H1 (cell line): ENCODE measurements around the gene ACYP2. TPM values are rescaled to one million over a fixed set of nuclear protein-coding genes. Genes with fewer than 3 reads are reported as not detected.

Source experiments
- CTCF ChIA-PET: fragments of 300-600 bp; sonication (Branson Sonifier 250); formaldehyde crosslinking; loops from one replicate; lab custom pipeline; 2021; ENCODE audit not compliant: partially characterized antibody; lab: Charles Lee
- POLR2A ChIA-PET: fragments of 300-600 bp; sonication (Branson Sonifier 250); formaldehyde crosslinking; loops from one replicate; lab custom pipeline; 2021; ENCODE audit warnings: inconsistent platforms; ENCODE audit not compliant: partially characterized antibody; lab: Charles Lee
- DNase-seq, 2 experiments: peaks; one replicate each; pipeline versions ENCODE4 v3.0.0 to v3.0.0-alpha.2; 2010 to 2022; ENCODE audit warnings: low spot score in 2 of 2, low read depth in 1 of 2, mixed read lengths in 1 of 2
- FAIRE-seq: peaks from 2 replicates; lab custom pipeline; 2011; peaks lifted over from hg19 to GRCh38; lab: Jason Lieb, UNC
- H2AFZ ChIP-seq: 2 replicates; pipeline ENCODE4 v1.8.1; 2012; ENCODE audit warnings: low read length, inconsistent platforms
- H2AK5ac ChIP-seq: 2 replicates; pipeline ENCODE4 v1.6.1; 2013; ENCODE audit warnings: low read depth, low read length
- H2BK120ac ChIP-seq: replicated peaks from 2 replicates; pipeline ENCODE3; 2013; ENCODE audit warnings: low read depth, low read length, inconsistent platforms
- H2BK12ac ChIP-seq: 2 replicates; pipeline ENCODE4 v1.6.1; 2013; ENCODE audit warnings: low read depth, low read length
- H2BK15ac ChIP-seq: 2 replicates; pipeline ENCODE4 v1.6.1; 2013; ENCODE audit warnings: low read length
- H2BK20ac ChIP-seq: 2 replicates; pipeline ENCODE4 v1.6.1; 2013; ENCODE audit warnings: low read length
- H2BK5ac ChIP-seq: 2 replicates; pipeline ENCODE4 v1.6.1; 2013; ENCODE audit warnings: low read depth, low read length
- H3K14ac ChIP-seq: 2 replicates; pipeline ENCODE4 v1.6.1; 2013; ENCODE audit warnings: inconsistent platforms; ENCODE audit not compliant: insufficient read length
- H3K18ac ChIP-seq: 2 replicates; pipeline ENCODE4 v1.6.1; 2013; ENCODE audit warnings: low read length; ENCODE audit errors: extremely low read depth
- H3K23ac ChIP-seq: 2 replicates; pipeline ENCODE4 v1.6.1; 2013; ENCODE audit warnings: inconsistent platforms; ENCODE audit not compliant: insufficient read length
- H3K23me2 ChIP-seq: 2 replicates; pipeline ENCODE4 v1.6.1; 2013; ENCODE audit warnings: low read depth, low read length
- H3K27ac ChIP-seq: 2 replicates; pipeline ENCODE4 v1.6.1; 2011; ENCODE audit warnings: low read depth, low read length, inconsistent platforms
- H3K27me3 ChIP-seq, 4 experiments: replicated peaks in 1 of 4; 1 replicate in 1 of 4; 2 replicates in 3 of 4; pipeline versions ENCODE4 v1.6.1 to v1.8.1; 2011 to 2013; ENCODE audit warnings: low read length in 3 of 4, mild to moderate bottlenecking in 3 of 4, inconsistent platforms in 2 of 4, mixed read lengths in 2 of 4, moderate library complexity in 1 of 4; ENCODE audit not compliant: control insufficient read depth in 3 of 4, insufficient read depth in 3 of 4; ENCODE audit errors: extremely low read depth in 1 of 4
- H3K36me3 ChIP-seq, 4 experiments: 2 replicates each; pipeline versions ENCODE4 v1.6.1 to v1.8.1; 2011 to 2013; ENCODE audit warnings: mild to moderate bottlenecking in 4 of 4, low read length in 3 of 4, moderate library complexity in 2 of 4, control low read depth in 1 of 4, inconsistent platforms in 1 of 4; ENCODE audit not compliant: insufficient read depth in 4 of 4, control insufficient read depth in 2 of 4
- H3K4ac ChIP-seq: replicated peaks from 2 replicates; pipeline ENCODE3; 2013; ENCODE audit warnings: low read length, low read depth, mixed read lengths, inconsistent platforms; ENCODE audit not compliant: insufficient read length
- H3K4me1 ChIP-seq, 4 experiments: replicated peaks in 1 of 4; 1 replicate in 1 of 4; 2 replicates in 3 of 4; pipeline versions ENCODE4 v1.6.1 to v1.8.1; 2011 to 2013; ENCODE audit warnings: low read length in 3 of 4, inconsistent platforms in 2 of 4, mixed read lengths in 1 of 4; ENCODE audit not compliant: insufficient read depth in 4 of 4, control insufficient read depth in 3 of 4
- H3K4me2 ChIP-seq, 2 experiments: 2 replicates each; pipeline versions ENCODE4 v1.6.1 to v1.8.1; 2011 to 2013; ENCODE audit warnings: low read depth in 2 of 2, low read length in 2 of 2, control low read depth in 1 of 2, inconsistent platforms in 1 of 2, mild to moderate bottlenecking in 1 of 2; ENCODE audit not compliant: insufficient read depth in 1 of 2
- H3K4me3 ChIP-seq, 4 experiments: fragments of 200-600, 300-600 bp in 1 of 4; sonication (generic), shearing (Covaris generic), sonication (Bioruptor Twin) in 1 of 4; 2 replicates each; pipeline versions ENCODE4 v1.5.1 to v1.8.1; 2011 to 2016; ENCODE audit warnings: low read length in 4 of 4, low read depth in 3 of 4, control low read depth in 2 of 4, inconsistent platforms in 2 of 4, mild to moderate bottlenecking in 2 of 4, mixed read lengths in 1 of 4, moderate library complexity in 1 of 4; ENCODE audit not compliant: insufficient read depth in 2 of 4; ENCODE audit errors: extremely low read depth in 1 of 4
- H3K56ac ChIP-seq: replicated peaks from 2 replicates; pipeline ENCODE3; 2013; ENCODE audit warnings: low read depth, mild to moderate bottlenecking, mixed read lengths, low read length, inconsistent platforms; ENCODE audit not compliant: insufficient read length
- H3K79me1 ChIP-seq: 2 replicates; pipeline ENCODE4 v1.6.1; 2013; ENCODE audit warnings: low read depth, low read length, control low read depth
- H3K79me2 ChIP-seq, 2 experiments: 2 replicates each; pipeline versions ENCODE4 v1.6.1 to v1.8.1; 2012 to 2013; ENCODE audit warnings: low read length in 2 of 2, mild to moderate bottlenecking in 2 of 2, inconsistent platforms in 1 of 2; ENCODE audit not compliant: insufficient read depth in 2 of 2, control insufficient read depth in 1 of 2
- H3K9ac ChIP-seq, 4 experiments: replicated peaks in 1 of 4; 1 replicate in 1 of 4; 2 replicates in 3 of 4; pipeline versions ENCODE4 v1.6.1 to v1.8.1; 2011 to 2013; ENCODE audit warnings: low read depth in 3 of 4, low read length in 3 of 4, control low read depth in 2 of 4, mild to moderate bottlenecking in 2 of 4, moderate library complexity in 2 of 4, inconsistent platforms in 1 of 4; ENCODE audit errors: extremely low read depth in 1 of 4
- H3K9me3 ChIP-seq, 2 experiments: 2 replicates each; pipeline versions ENCODE4 v1.6.1 to v1.8.1; 2012 to 2013; ENCODE audit warnings: mild to moderate bottlenecking in 2 of 2, moderate library complexity in 2 of 2, control low read depth in 1 of 2, inconsistent platforms in 1 of 2, low read depth in 1 of 2, low read length in 1 of 2, mixed read lengths in 1 of 2; ENCODE audit not compliant: insufficient read depth in 2 of 2
- H4K20me1 ChIP-seq, 2 experiments: replicated peaks in 1 of 2; 2 replicates each; pipeline versions ENCODE3 to v1.8.1; 2011 to 2013; ENCODE audit warnings: inconsistent platforms in 2 of 2, low read length in 2 of 2, mild to moderate bottlenecking in 1 of 2; ENCODE audit not compliant: insufficient read depth in 2 of 2, control insufficient read depth in 1 of 2
- H4K5ac ChIP-seq: 2 replicates; pipeline ENCODE4 v1.6.1; 2013; ENCODE audit warnings: low read length, low read depth, mixed read lengths, inconsistent platforms; ENCODE audit not compliant: insufficient read length
- H4K8ac ChIP-seq: 2 replicates; pipeline ENCODE4 v1.8.0; 2013; ENCODE audit warnings: mild to moderate bottlenecking, moderate library complexity, low read length, inconsistent platforms; ENCODE audit not compliant: insufficient read depth; ENCODE audit errors: extremely low read depth
- H4K91ac ChIP-seq: replicated peaks from 2 replicates; pipeline ENCODE3; 2013; ENCODE audit warnings: low read length, mixed read lengths, inconsistent platforms; ENCODE audit not compliant: insufficient read length
- ASH2L ChIP-seq: fragments of 200-600, 300-600 bp; sonication (generic); IDR thresholded peaks from one replicate; pipeline ENCODE4 v1.7.1; 2017; ENCODE audit warnings: low read length
- CREB1 ChIP-seq: IDR thresholded peaks from 2 replicates; pipeline ENCODE4 v1.6.1; 2012; ENCODE audit warnings: inconsistent platforms
- E2F6 ChIP-seq: IDR thresholded peaks from 2 replicates; pipeline ENCODE4 v1.6.1; 2012; ENCODE audit warnings: inconsistent platforms
- KDM1A ChIP-seq: fragments of 200-600, 300-600 bp; sonication (generic); IDR thresholded peaks from 2 replicates; pipeline ENCODE4 v1.7.1; 2016; ENCODE audit warnings: mild to moderate bottlenecking, low read length, borderline replicate concordance
- KDM5A ChIP-seq: fragments of 200-600 bp; IDR thresholded peaks from 2 replicates; pipeline ENCODE4 v1.7.1; 2012; ENCODE audit warnings: mild to moderate bottlenecking, low read length, inconsistent platforms, mixed read lengths
- NRF1 ChIP-seq: IDR thresholded peaks from 2 replicates; pipeline ENCODE4 v1.6.1; 2011; ENCODE audit warnings: mild to moderate bottlenecking, low read depth, low read length, improper control_type of control experiment
- RNF2 ChIP-seq: fragments of 200-900, 300-1000 bp; sonication (generic); IDR thresholded peaks from 2 replicates; pipeline ENCODE4 v1.7.1; 2016; ENCODE audit warnings: borderline replicate concordance, low read depth, mild to moderate bottlenecking, antibody characterized with exemption, low read length; ENCODE audit not compliant: poor library complexity, severe bottlenecking; ENCODE audit errors: missing control alignments
- SIX5 ChIP-seq: IDR thresholded peaks from 2 replicates; pipeline ENCODE4 v1.6.1; 2011; ENCODE audit warnings: mild to moderate bottlenecking, low read depth, low read length
- SP1 ChIP-seq: IDR thresholded peaks from 2 replicates; pipeline ENCODE4 v1.6.1; 2011; ENCODE audit warnings: low read depth, low read length
- ZNF274 ChIP-seq: IDR thresholded peaks from 2 replicates; pipeline ENCODE4 v1.7.0; 2012; ENCODE audit warnings: low read length, borderline replicate concordance; ENCODE audit errors: extremely low read depth
- WGBS, 2 experiments: shearing (Covaris generic) in 1 of 2; methylation state at CpG; one replicate each; pipeline versions ENCODE4 v1.1.6 to v1.1.7; 2013 to 2015; ENCODE audit warnings: low lambda C conversion rate in 2 of 2, mixed read lengths in 2 of 2, inconsistent platforms in 1 of 2, low coverage in 1 of 2, missing lambda C conversion rate in 1 of 2; ENCODE audit not compliant: insufficient replicate concordance in 2 of 2, insufficient coverage in 1 of 2, insufficient read length in 1 of 2; ENCODE audit errors: extremely low coverage in 1 of 2, missing lambda C conversion rate in 1 of 2; 5-methylcytosine and 5-hydroxymethylcytosine counted together
- polyA plus RNA-seq, 7 experiments: library from polyadenylated mRNA; depleted of rRNA in 3 of 7; stranded (reverse) in 5 of 7; unstranded in 2 of 7; fragments of >200 nt in 5 of 7; fragments of 200-250 nt in 2 of 7; gene quantifications; 1 replicate in 5 of 7; 2 replicates in 1 of 7; 4 replicates in 1 of 7; pipeline versions ENCODE4 v1.2.1 to v1.2.3, GENCODE V29; 2011 to 2013; ENCODE audit warnings: missing spikeins in 2 of 7, mixed read lengths in 2 of 7
- total RNA-seq: library from RNA; stranded (reverse); fragmentation: NEBNext Ultra II Directional; extraction: Animal tissue kit (Norgen Biotek cat#: 25700); gene quantifications from 2 replicates; pipeline ENCODE4 v1.2.1, GENCODE V29; 2021
- TF ChIP-seq, protein P1 (sequence below): IDR thresholded peaks from 2 replicates; pipeline ENCODE4 v1.6.1; 2012; ENCODE audit warnings: inconsistent platforms

ACYP2 gene
- total and polyA plus RNA-seq, 2 of the 8 experiments (the other 6 are each of a cell fraction or from before 2014, with no cell fraction given): 3.4 to 4.4 TPM

DNA sequence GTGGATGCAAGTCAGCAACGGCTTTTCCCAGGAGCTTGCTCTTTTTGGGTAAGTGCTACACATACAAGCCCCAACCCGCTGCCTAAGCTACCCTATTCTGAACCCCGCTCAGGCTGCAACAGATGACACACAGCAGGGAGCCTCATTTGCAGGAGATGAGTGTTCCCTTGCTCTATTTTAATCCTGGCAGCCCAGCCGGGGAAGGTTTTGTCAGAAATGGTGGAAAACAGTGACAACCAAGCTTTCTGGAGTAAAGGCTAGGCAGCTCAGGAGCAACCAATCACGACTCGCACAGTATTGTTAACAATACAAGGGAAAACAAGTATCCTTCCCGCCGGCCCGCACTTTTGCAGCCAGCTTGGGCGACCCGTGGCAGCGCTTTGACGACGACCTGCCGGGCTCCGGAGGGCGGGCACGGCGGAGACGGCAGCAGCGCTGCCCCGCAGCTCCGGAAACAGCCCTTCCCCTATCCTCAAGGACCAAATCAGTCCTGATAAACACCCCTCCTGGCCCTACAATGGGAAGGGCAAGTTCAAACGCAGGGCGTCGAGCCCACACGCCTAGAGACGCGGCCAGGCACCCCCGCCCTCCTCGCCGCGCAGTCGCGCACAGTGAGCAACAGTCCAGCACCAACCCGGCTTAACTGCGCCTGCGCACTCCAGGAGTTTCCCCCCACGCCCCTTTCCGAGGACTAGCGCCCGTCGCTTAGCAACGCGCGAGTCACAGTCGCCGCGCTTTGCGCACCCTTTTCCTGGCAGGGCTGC is 214.9 kb downstream of the ACYP2 start:
- Histone ChIP-seq H2BK5ac (no peak overlapping the region), H3K79me2 (no peaks in the 10 kb centered on the region), H3K4ac (no peak overlapping the region), H4K8ac (peak overlapping the region; percentile 82; the same call in 1 of the 2 replicates), H3K4me3 (peak overlapping the region; percentile 27 to 67 (median 54)), H4K91ac (no peak overlapping the region), H3K23me2 (peaks cover 10% of the 10 kb centered on the region), H3K79me1 (no peaks in the 10 kb centered on the region), H2BK20ac (no peak overlapping the region), H3K27me3 (no peaks in the 10 kb centered on the region), H3K9ac (peak overlapping the region in 3 of 4 experiments; percentile 49 to 69 (median 52); a peak in 6 of 7 replicates), H2AK5ac (no peak overlapping the region), H3K27ac (peak overlapping the region; percentile 40; the same call in 1 of the 2 replicates), H3K14ac (no peak overlapping the region), H3K36me3 (no peaks in the 10 kb centered on the region), H2BK15ac (no peak overlapping the region), H3K9me3 (peaks cover 4% of the 10 kb centered on the region in 2 experiments; a peak in 2 of 4 replicates), H2AFZ (peak overlapping the region; percentile 94), H4K20me1 (no peaks in the 10 kb centered on the region), H2BK120ac (no peak overlapping the region), H3K4me1 (peaks cover 3 to 9% (median 4%) of the 10 kb centered on the region in 4 experiments; a peak in 5 of 7 replicates), H3K23ac (no peak overlapping the region), H2BK12ac (no peak overlapping the region), H4K5ac (no peak overlapping the region), H3K56ac (no peak overlapping the region), H3K4me2 (peak overlapping the region; percentile 93 to 98), H3K18ac (peak overlapping the region; percentile 79)
- WGBS, 2 experiments: 2% methylated on average over 50 of the region's 50 CpGs; no CpG with 5 or more reads in 1 of the 2 experiments
- POLR2A ChIA-PET: interaction anchor here (0.8 kb wide), 1 partner anchor 231 kb away, joined by 3 read pairs; no protein-coding TSS in a partner anchor
- DNase-seq (peak; percentile 86 to 94), FAIRE-seq (no peak)
- CTCF ChIA-PET: interaction anchor here (0.6 to 3.7 kb wide), 3 partner anchors 11 to 14 kb away, joined by 3 to 16 read pairs (median 4); no protein-coding TSS in a partner anchor
- TF ChIP-seq ZNF274 (no peak), RNF2 (peak; percentile 38), NRF1 (peak; percentile 42), KDM1A (peak; percentile 48; the same call in 1 of the 2 replicates), SP1 (0 out of 2 replicates have a peak, but pooled peaks have one; percentile 10), CREB1 (peak; percentile 77), ASH2L (peak; percentile 89), KDM5A (no peak), E2F6 (peak; percentile 99), SIX5 (no peak)
- TF ChIP-seq, protein P1, sequence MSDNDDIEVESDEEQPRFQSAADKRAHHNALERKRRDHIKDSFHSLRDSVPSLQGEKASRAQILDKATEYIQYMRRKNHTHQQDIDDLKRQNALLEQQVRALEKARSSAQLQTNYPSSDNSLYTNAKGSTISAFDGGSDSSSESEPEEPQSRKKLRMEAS: peak; percentile 96
